Astrocyte of the cerebellum (primary cell): ENCODE results near the gene CASD1.

Experiments
- DNase-seq: peaks from one replicate; pipeline ENCODE4 v3.0.0-alpha.2; 2011; ENCODE audit warnings: low read depth
- H3K4me3 ChIP-seq: 2 replicates; pipeline ENCODE4 v1.5.1; 2011; ENCODE audit warnings: mild to moderate bottlenecking, low read depth, low read length, moderate library complexity
- CTCF ChIP-seq: IDR thresholded peaks from 2 replicates; pipeline ENCODE4 v1.5.1; 2012; ENCODE audit warnings: low read length, low read depth, moderate library complexity, mild to moderate bottlenecking; ENCODE audit errors: missing control alignments
- in situ Hi-C: cut with HindIII; loops from 2 replicates; pipeline ENCODE4 v1.10.0; 2017; ENCODE audit warnings: low sequenced_read_pairs

The CASD1 gene

GRCh38 chr7:94529516-94529915 is 19.9 kb downstream of the CASD1 start:
- no peak for TF ChIP-seq CTCF
- peak; percentile 40 for DNase-seq
- in situ Hi-C loops = no loop called here
- no peak overlapping the region for H3K4me3 ChIP-seq

- no peak for DNase-seq
- no peak overlapping the region for H3K4me3 ChIP-seq
- TF ChIP-seq CTCF = no peak
- in situ Hi-C loops = no loop called here
Observed at GRCh38 chr7:94530109-94530508, 20.5 kb downstream of the CASD1 start.

GRCh38 chr7:94532676-94533075 is 23.1 kb downstream of the CASD1 start:
- TF ChIP-seq CTCF = no peak
- in situ Hi-C loops = no loop called here
- no peak overlapping the region for H3K4me3 ChIP-seq
- DNase-seq = no peak

- TF ChIP-seq CTCF = no peak
- no peak for DNase-seq
- H3K4me3 ChIP-seq = no peak overlapping the region
- in situ Hi-C loops = no loop called here
Observed at GRCh38 chr7:94540428-94540827, 30.8 kb downstream of the CASD1 start.

GRCh38 chr7:94547126-94547525 is 37.5 kb downstream of the CASD1 start:
- no peak for TF ChIP-seq CTCF
- DNase-seq = no peak
- in situ Hi-C loops = no loop called here
- no peak overlapping the region for H3K4me3 ChIP-seq

- DNase-seq = no peak
- in situ Hi-C loops = no loop called here
- H3K4me3 ChIP-seq = no peak overlapping the region
- no peak for TF ChIP-seq CTCF
Observed at GRCh38 chr7:94556028-94556427, 46.4 kb downstream of the CASD1 start.

GRCh38 chr7:94557215-94557614 is 47.6 kb downstream of the CASD1 start:
- no peak for TF ChIP-seq CTCF
- in situ Hi-C loops = no loop called here
- H3K4me3 ChIP-seq = no peak overlapping the region
- no peak for DNase-seq
